Psoas muscle (tissue), 8 donors: ENCODE data around the gene SLC25A43. TPM values are rescaled to one million over a fixed set of nuclear protein-coding genes. Genes with fewer than 3 reads are reported as not detected.
A peak's percentile ranks its signal among the peaks of the same experiment; 100 is the strongest.

Source experiments
- ATAC-seq, 4 donors: fragments of 200-7000 bp; cut with Tn5 transposase; one replicate each; pipeline ENCODE4 v1.9.1; 2020; ENCODE audit warnings: moderate library complexity in 3 of 4, mild to moderate bottlenecking in 2 of 4
- DNase-seq, 2 donors: peaks; one replicate each; pipeline ENCODE4 v3.0.0-alpha.2; 2020
- H3K27ac ChIP-seq: fragments of 200-600 bp; one replicate; pipeline ENCODE4 v1.8.0; 2022
- H3K27me3 ChIP-seq, 3 donors: fragments of 200-600 bp in 1 of 3; one replicate each; pipeline versions ENCODE4 v1.6.1 to v1.8.0; 2013 to 2022; ENCODE audit warnings: low read length in 2 of 3, mild to moderate bottlenecking in 2 of 3, moderate library complexity in 1 of 3; ENCODE audit not compliant: insufficient read depth in 3 of 3
- H3K36me3 ChIP-seq, 2 donors: fragments of 200-600 bp in 1 of 2; one replicate each; pipeline versions ENCODE4 v1.6.1 to v1.8.0; 2013 to 2022; ENCODE audit warnings: low read depth in 1 of 2, mild to moderate bottlenecking in 1 of 2, moderate library complexity in 1 of 2; ENCODE audit not compliant: insufficient read depth in 1 of 2
- H3K4me1 ChIP-seq: fragments of 200-600 bp; one replicate; pipeline ENCODE4 v1.8.0; 2022
- H3K4me3 ChIP-seq: fragments of 200-600 bp; one replicate; pipeline ENCODE4 v1.8.0; 2022; ENCODE audit warnings: mild to moderate bottlenecking
- H3K9me3 ChIP-seq: fragments of 200-600 bp; one replicate; pipeline ENCODE4 v1.8.0; 2022
- CTCF ChIP-seq: fragments of 200-600 bp; IDR thresholded peaks from one replicate; pipeline ENCODE4 v1.8.0; 2022; ENCODE audit warnings: antibody characterized with exemption
- WGBS, 3 donors: extraction: QIAGEN DNeasy Blood & Tissue Kit; methylation state at CpG; one replicate each; pipeline versions ENCODE4 v1.1.6 to v1.1.7; 2013; 5-methylcytosine and 5-hydroxymethylcytosine counted together
- intact Hi-C, 2 donors: fragments of 100-400 bp; cut with DNase I; formaldehyde crosslinking; loops; one replicate each; pipeline versions ENCODE4 v1.11.0 to v1.14.2; 2022
- polyA plus RNA-seq, 3 donors: library from polyadenylated mRNA; stranded (reverse); fragments of 200-250 nt; gene quantifications; one replicate each; pipeline ENCODE4 v1.2.3, GENCODE V29; 2013
- total RNA-seq, 4 donors: library from RNA; stranded (reverse); fragmentation: NEBNext Ultra II Directional in 2 of 4; extraction: Animal tissue kit (Norgen Biotek cat#: 25700) in 2 of 4; gene quantifications; one replicate each; pipeline versions ENCODE4 v1.2.1 to v1.2.4, GENCODE V29; 2021 to 2023
- donor health status: healthy with polysubstance abuse.
- donor health status: DM: no; HTN: no; CAD: no; lungs with moderate emphysema.
- donor health status: Bipolar disorder and iron deficiency.
- donor health status: healthy.
- donor health status: DM: yes; HTN: yes; CAD: no.
- donor health status: DM: no; HTN: no; CAD: no.
- donor health status: DM: no; HTN: no; CAD: no.
- donor health status: DM: yes; HTN: yes; CAD: no.

The SLC25A43 gene
- total and polyA plus RNA-seq, 7 donors: 1.1 to 2.9 (median 1.6) TPM

GRCh38 chrX:119398587-119398973 is 556 bp upstream of the SLC25A43 start:
- WGBS, 3 donors: 14 to 19% (median 19%) methylated on average over 3 of the region's 3 CpGs
- Histone ChIP-seq H3K4me1 (no peaks in the 10 kb centered on the region), H3K27me3 (peaks cover 0 to 23% (median 4%) of the 10 kb centered on the region in 3 donors), H3K4me3 (peak overlapping the region; percentile 64), H3K9me3 (no peaks in the 10 kb centered on the region), H3K27ac (no peak overlapping the region), H3K36me3 (no peaks in the 10 kb centered on the region)
- ATAC-seq (no peak), DNase-seq (no peak)
- TF ChIP-seq CTCF: no peak
- intact Hi-C loops: no loop called here

GRCh38 chrX:119399772-119400101 is 601 bp downstream of the SLC25A43 start:
- peak overlapping the region; percentile 64 for H3K4me3 ChIP-seq
- DNase-seq (peak in 1 of 2 donors; percentile 60), ATAC-seq (peak in 2 of 4 donors; percentile 32 to 36)
- WGBS, 3 donors: 3 to 26% (median 4%) methylated on average over 9 to 12 of the region's 12 CpGs
- peaks cover 0 to 23% (median 4%) of the 10 kb centered on the region in 3 donors for H3K27me3 ChIP-seq
- intact Hi-C loops: no loop called here
- H3K36me3 ChIP-seq: no peaks in the 10 kb centered on the region
- no peaks in the 10 kb centered on the region for H3K4me1 ChIP-seq
- TF ChIP-seq CTCF: no peak
- H3K9me3 ChIP-seq: no peaks in the 10 kb centered on the region
- peak overlapping the region; percentile 50 for H3K27ac ChIP-seq

DNA sequence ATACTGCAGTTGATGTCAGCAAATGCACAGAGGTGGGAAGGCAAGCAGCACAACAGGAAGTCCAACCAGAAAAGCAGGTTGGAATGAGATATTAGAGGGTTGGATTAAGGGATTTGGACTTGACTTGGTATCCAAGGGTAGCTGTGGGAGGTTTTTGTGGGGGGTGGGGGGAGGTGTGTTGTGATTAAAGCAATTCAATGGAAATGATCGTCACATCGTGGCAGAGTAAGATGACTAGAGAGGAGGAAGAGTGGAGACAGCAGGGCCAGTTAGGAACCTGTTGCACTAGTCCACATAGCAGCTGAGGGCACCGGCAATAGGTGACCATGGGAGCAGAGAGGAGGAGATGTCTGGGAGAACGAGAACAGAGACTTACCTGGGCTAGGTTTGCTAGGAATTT is 2.4 kb downstream of the SLC25A43 start:
- Histone ChIP-seq H3K27me3 (peaks cover 0 to 23% (median 4%) of the 10 kb centered on the region in 3 donors), H3K36me3 (no peaks in the 10 kb centered on the region), H3K4me1 (no peaks in the 10 kb centered on the region), H3K9me3 (no peaks in the 10 kb centered on the region), H3K27ac (no peak overlapping the region), H3K4me3 (no peak overlapping the region)
- intact Hi-C loops: no loop called here
- DNase-seq (no peak), ATAC-seq (no peak)
- TF ChIP-seq CTCF: no peak
- WGBS, 3 donors: 69 to 82% (median 78%) methylated on average over 4 of the region's 4 CpGs

GRCh38 chrX:119402588-119402987 is 3.5 kb downstream of the SLC25A43 start:
- no peak overlapping the region for H3K27ac ChIP-seq
- WGBS, 3 donors: 85 to 93% (median 88%) methylated on average over 4 of the region's 4 CpGs
- H3K27me3 ChIP-seq: peaks cover 0 to 23% (median 4%) of the 10 kb centered on the region in 3 donors
- no peak for ATAC-seq
- no peak for TF ChIP-seq CTCF
- no peaks in the 10 kb centered on the region for H3K36me3 ChIP-seq
- intact Hi-C loops: no loop called here
- no peaks in the 10 kb centered on the region for H3K9me3 ChIP-seq
- H3K4me1 ChIP-seq: no peaks in the 10 kb centered on the region
- no peak for DNase-seq
- no peak overlapping the region for H3K4me3 ChIP-seq

DNA sequence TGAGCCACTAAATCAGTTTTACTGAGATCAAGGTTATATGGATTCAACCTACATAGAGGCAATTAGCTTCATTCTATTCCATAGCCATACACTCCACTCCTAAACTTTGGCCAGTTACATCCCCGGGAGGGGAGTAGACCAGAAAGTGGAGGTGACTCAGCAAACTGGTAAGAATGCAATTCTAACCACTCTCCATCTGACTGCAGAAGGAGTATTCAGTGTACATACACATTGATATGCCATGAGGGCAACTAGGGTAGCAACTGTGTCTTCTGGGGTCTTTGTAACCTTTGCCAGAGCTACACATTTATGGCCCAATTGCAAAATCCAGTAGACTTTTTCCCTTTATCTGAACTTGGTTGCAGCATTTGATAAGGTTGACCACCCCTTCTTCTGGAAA is 7.6 kb downstream of the SLC25A43 start:
- no peak overlapping the region for H3K4me3 ChIP-seq
- no peak overlapping the region for H3K27ac ChIP-seq
- no peaks in the 10 kb centered on the region for H3K4me1 ChIP-seq
- intact Hi-C loops: no loop called here
- DNase-seq (no peak), ATAC-seq (no peak)
- no peaks in the 10 kb centered on the region for H3K36me3 ChIP-seq
- WGBS, 3 donors: 81 to 97% (median 83%) methylated on average over 1 of the region's 1 CpG
- H3K9me3 ChIP-seq: no peaks in the 10 kb centered on the region
- no peaks in the 10 kb centered on the region for H3K27me3 ChIP-seq
- no peak for TF ChIP-seq CTCF
